RPMI8226 (cell line): ENCODE measurements around the gene GHDC.
"Not testable (repeated sequence)": the region's sequence is repeated elsewhere in the genome, so short reads cannot be mapped to it uniquely, and the experiment has no call there.

ENCODE experiments used
- DNase-seq: peaks from one replicate; pipeline ENCODE4 v3.0.0-alpha.2; 2015

GHDC gene

DNA sequence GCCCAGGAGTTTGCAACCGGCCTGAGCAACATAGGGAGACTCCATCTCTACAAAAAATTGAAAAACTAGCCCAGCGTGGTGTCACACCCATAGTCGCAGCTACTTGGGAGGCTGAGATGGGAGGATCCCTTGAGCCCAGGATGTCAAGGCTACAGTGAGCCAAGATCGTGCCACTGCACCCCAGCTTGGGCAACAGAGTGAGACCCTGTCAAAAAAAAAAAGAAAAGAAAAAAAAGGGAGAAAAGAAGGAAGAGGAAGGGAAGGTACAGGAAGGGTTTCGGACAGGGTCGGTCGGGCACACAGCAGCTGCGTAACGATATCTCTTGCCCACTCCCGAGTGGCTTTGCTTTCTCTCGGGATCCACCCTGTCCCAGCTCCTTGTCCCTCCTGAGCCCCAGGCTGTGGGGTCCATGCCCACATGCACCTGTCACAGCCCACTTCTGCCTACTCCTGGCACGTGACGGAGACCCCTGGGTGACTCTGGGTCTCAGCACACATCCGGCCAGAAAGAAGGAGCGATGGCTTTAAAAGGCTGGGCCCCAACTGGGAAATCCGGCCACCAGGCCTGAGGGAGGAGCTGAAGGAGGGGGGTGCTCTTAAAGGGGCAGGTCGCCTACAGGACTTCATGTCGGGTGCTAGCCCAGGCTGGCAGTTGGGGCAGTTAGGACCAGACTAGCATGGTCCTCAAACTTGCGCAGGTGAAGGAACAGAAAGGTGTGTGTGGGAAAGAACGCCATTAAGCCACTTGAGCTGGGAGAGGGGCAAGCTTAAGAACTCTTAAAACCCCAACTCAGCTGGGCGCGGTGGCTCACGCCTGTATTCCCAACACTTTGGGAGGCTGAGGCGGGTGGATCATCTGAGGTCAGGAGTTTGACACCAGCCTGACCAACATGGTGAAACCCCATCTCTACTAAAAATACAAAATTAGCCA lies at the start of gene GHDC:
Gene GHDC, minus strand, starts transcription at position 526 of the 931 bp plus-strand sequence. CDS start 913 bp downstream, outside the sequence.
- DNase-seq = peak; percentile 89

- no peak for DNase-seq
Observed at GRCh38 chr17:42243493-42243982, 49.2 kb upstream of the GHDC start.

- no peak for DNase-seq
Observed at GRCh38 chr17:42241871-42242270, 47.6 kb upstream of the GHDC start.

- DNase-seq = not testable (repeated sequence)
Observed at GRCh38 chr17:42240863-42241262, 46.6 kb upstream of the GHDC start.

DNA sequence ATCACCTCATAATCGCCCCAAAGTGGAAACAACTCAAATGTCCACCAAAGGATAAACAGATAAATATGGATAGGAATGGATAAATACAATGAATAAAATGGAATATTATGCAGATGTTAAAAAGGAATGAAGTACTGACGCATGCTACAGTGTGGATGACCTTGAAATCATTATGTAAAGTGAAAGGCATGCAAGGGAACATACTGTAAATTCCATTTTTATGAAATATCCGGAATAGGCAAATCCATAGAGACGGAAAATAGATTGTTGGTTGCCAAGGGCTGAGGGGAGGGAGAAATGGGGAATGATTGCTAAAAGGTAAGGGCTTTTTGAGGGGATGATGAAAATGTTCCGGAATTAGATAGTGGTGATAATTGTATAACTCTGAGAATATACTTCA lies 45.9 kb upstream of the GHDC start:
- no peak for DNase-seq

DNA sequence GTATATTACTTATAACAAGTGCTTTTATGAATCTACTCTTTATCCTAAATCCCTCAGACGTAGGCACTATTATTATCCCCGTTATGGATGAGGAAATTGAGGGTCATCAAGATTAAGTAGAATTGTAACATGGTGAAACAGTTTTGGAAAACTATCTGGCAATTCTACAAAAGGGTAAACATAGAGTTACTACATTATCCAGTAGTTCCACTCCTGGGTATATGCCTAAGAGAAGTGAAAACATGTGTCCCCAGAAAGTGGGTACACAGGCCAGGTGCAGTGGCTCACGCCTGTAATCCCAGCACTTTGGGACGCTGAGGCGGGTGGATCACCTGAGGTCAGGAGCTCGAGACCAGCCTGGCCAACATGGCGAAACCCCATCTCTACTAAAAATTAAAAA lies 45.3 kb upstream of the GHDC start:
- DNase-seq = not testable (repeated sequence)

- DNase-seq = no peak
Observed at GRCh38 chr17:42236760-42237159, 42.5 kb upstream of the GHDC start.

DNA sequence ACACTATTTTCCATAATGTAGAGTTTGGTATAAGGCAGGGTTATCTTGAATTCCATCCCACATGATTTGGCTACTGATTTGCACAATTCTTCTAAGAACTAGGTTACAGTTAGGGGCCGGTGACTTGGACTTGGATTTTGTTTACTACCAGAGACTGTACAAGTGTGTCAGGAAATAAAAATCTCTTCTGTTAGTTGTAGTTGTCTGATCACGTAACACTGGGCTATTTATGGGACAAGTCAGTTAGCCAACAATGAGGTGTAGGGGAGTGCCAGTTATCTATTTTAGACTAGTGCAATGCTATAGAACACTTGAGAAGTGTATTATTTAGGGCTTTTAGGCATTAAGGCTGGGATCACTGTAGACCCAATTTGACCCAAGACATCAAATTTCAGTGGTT lies 39.7 kb upstream of the GHDC start:
- no peak for DNase-seq

DNA sequence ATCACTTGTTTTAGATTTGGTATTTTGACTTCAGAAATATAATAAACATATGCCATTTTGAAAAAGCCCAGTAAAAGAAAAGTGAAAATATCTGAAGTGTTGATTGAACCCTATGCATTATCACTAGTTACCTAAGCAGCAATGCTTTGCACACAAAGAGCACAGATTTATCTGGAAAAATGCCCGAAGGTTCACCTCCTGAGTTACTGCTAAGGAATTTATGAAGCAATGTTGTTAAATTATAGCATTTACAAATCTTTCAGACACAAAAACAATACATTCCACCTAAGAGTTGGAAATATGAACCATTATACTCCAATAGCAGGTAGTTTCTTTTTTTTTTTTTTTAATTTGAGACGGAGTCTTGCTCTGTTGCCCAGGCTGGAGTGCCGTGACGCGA lies 38.9 kb upstream of the GHDC start:
- no peak for DNase-seq

GRCh38 chr17:42230225-42230624 lies 35.9 kb upstream of the GHDC start:
- DNase-seq = no peak

DNA sequence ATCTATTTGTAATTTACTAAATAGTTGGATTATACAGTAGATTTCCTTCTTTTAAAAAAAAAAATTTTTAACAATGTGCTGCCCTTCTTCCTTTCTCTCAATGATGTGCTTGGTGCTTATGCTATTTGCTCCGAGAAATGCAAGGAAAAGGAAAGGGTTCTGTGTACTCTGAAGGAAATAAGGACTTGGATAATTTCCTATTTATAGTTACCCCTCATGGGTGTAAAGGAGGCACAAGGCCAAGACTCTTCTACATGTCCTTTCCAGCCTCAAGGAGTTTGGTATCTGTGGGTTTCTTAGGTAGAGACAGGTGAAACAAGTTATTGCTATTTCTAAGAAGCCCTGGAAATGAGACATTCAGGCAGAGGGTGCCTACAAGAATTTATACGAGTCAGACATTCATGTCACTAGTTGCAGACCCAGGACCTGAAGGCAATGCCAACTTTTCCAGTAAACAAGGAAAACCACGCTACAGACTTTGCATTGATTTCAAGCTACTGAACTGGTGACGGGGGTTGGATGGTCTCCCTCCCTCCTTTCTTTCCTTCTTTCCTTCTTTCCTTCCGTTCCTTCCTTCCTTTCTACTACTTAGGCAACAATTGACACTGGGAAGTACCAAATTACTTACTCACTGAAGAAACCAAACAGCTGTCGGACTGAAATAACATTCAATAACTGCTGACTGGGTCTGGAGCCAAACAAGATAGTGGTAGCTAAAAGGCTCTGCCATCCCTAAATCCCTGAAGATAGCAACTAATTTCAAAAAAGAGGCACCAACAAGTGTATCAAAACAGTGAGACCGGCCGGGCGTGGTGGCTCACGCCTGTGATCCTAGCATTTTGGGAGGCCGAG lies 33.8 kb upstream of the GHDC start:
- DNase-seq = no peak

DNA sequence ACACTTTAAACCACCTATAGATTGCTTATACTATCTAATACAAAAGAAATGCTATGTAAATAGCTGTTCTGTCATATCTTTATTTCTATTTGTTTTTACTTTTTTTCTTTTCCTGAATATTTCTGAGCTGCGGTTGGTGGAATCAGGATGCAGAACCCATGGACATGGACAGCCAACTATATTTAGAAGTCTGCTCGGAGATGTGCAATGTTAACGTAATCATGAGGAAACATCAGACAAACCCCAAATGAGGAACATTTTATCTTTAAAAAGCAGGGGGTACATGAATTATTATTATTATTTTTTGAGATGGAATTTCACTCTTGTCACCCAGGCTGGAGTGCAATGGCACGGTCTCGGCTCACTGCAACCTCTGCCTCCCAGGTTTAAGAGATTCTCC lies 31.4 kb upstream of the GHDC start:
- no peak for DNase-seq

- no peak for DNase-seq
Observed at GRCh38 chr17:42224651-42225050, 30.4 kb upstream of the GHDC start.

DNA sequence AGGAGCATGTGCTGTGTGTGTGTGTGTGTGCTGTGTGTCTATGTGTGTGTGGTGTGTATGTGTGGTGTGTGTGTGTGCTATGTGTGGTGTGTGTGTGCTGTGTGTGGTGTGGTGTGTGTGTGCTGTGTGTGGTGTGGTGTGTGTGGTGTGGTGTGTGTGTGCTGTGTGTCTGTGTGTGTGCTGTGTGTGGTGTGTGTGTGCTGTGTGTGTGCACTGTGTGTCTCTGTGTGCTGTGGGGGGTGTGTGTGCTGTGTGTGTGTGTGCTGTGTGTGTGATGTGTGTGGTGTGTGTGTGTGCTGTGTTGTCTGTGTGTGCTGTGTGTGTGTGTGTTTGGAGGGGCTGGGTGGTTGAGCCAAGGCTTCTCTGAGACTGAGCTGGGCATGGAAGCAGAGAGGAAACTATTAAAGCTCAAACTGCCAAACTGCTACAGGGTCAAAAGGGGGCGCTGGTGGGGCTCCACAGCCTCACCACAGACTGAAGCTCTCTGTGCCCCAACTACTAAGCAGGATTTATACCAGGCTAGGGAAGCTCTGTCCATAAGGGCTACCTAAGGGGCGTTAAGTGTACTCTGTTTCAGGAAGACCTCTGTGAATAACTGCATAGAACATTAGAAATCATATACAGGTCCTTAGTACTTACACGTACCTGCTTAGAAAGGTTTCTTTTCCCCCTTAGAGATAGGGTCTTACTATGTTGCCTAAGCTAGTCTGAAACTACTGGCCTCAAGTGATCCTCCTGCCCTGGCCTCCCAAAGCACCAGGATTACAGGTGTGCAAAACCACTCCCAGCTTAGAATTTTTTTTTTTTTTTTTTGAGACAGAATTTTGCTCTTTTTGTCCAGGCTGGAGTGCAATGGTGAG lies 27.8 kb upstream of the GHDC start:
- DNase-seq = peak; percentile 56

- DNase-seq = not testable (repeated sequence)
Observed at GRCh38 chr17:42219280-42219679, 25.0 kb upstream of the GHDC start.

- no peak for DNase-seq
Observed at GRCh38 chr17:42214156-42214555, 19.9 kb upstream of the GHDC start.

DNA sequence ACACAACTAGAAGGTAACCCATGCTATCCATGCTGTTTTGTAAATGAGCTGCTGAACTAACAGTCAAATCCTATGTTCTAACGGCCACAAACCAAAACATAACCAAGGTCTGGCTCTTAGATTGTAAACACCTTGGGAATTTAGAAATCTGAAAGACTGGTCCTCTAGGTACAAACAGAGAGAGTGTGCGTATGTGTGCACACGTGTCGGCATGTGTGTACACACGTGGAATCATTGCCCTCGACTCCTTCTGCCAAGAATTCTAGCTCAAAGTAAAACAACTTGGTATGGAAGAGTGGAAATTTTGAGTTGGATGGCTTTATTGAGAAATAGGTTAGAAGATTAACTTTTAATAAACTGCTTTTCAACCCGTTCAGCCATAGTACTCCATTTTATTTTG lies 18.1 kb upstream of the GHDC start:
- no peak for DNase-seq

- not testable (repeated sequence) for DNase-seq
Observed at GRCh38 chr17:42211921-42212341, 17.6 kb upstream of the GHDC start.

GRCh38 chr17:42210046-42210445 lies 15.8 kb upstream of the GHDC start:
- no peak for DNase-seq

GRCh38 chr17:42206153-42206612 lies 11.9 kb upstream of the GHDC start:
- not testable (repeated sequence) for DNase-seq

DNA sequence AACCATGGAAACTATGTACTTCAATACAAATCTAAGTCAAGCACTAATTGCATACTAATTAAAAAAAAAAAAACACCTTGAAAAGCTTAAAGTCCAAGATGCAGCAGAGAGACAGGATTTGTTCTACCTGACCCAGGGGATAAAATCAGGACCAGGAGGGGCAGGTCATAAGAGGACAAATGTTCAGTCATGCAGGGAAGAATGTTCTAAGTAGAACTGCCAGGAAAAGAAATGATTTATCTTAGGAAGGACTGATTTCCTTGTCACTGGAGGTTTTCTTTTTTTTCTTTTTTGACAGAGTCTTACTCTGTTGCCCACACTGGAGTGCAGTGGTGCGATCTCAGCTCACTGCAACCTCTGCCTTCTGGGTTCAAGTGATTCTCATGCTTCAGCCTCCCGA lies 9.1 kb upstream of the GHDC start:
- no peak for DNase-seq

GRCh38 chr17:42202696-42203095 lies 8.4 kb upstream of the GHDC start:
- no peak for DNase-seq
